Sciatic nerve (tissue), 2 donors: Measurements from ENCODE around the gene POLE4. TPM values are rescaled to one million over a fixed set of nuclear protein-coding genes. Genes with fewer than 3 reads are reported as not detected.

Experiments used
- ATAC-seq: fragments of 200-7000 bp; cut with Tn5 transposase; one replicate; pipeline ENCODE4 v1.9.1; 2020; ENCODE audit warnings: mild to moderate bottlenecking, moderate library complexity
- DNase-seq: peaks from one replicate; pipeline ENCODE4 v3.0.0-alpha.2; 2020; ENCODE audit warnings: low spot score
- intact Hi-C: fragments of 100-400 bp; cut with DNase I; formaldehyde crosslinking; loops from one replicate; pipeline ENCODE4 v1.14.2; 2022
- total RNA-seq: library from RNA; stranded (reverse); fragmentation: NEBNext Ultra II Directional; extraction: Animal tissue kit (Norgen Biotek cat#: 25700); gene quantifications from one replicate; pipeline ENCODE4 v1.2.1, GENCODE V29; 2021
- donor health status: DM: no; HTN: no; CAD: no.
- donor health status: DM: no; HTN: no; CAD: no.

Gene POLE4
- 42.0 TPM for total RNA-seq

GRCh38 chr2:74958274-74959105, at the start of gene POLE4:
TSS of gene POLE4 (plus strand) at chr2:74958643. CDS start at chr2:74958680, 37 bp downstream.
- DNase-seq (peak; percentile 97), ATAC-seq (peak; percentile 98)
- intact Hi-C loops: no loop called here

- no peak for ATAC-seq
- intact Hi-C loops: no loop called here
- DNase-seq: no peak
Observed at GRCh38 chr2:74908748-74909444, 49.5 kb upstream of the POLE4 start.

DNA sequence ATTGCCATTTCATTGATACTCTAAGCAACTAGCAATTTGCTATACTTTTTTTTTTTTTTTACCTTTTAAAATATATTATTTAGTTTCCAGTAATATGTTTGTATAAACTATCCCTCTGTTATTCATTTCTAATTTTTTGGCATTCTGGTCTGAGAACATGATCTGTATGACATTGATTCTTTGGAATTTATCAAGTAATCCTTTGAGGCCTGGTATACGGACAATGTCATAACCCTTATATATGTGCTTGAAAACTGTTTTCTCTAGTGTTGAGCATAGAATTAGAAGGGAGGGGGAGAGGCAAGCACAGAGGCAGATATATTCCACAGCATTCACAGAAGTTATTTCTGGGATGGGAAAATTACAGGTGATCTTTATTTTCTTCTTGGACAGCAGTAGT, 48.2 kb upstream of the POLE4 start:
- DNase-seq (no peak), ATAC-seq (no peak)
- intact Hi-C loops: no loop called here

GRCh38 chr2:74911061-74911460, 47.4 kb upstream of the POLE4 start:
- DNase-seq (no peak), ATAC-seq (no peak)
- intact Hi-C loops: no loop called here

DNA sequence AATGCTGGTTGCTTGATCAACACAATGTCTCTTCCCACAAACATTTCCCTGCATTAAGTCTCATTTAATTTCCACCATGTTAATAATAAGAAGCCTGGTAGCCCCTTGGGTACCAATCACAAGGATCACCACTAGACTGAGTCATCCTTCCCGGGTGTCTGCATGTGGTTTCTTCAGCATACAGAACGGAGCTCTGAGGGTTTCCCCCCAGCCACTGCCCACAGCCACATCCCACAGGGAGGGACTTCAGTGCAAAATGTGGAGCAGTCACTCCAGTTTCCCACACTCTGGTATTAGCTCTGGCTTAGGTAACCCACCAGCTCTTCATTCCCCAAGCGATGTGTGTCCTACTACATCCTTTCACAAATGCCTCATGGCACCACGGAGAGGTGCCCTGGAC, 42.7 kb upstream of the POLE4 start:
- no peak for DNase-seq
- intact Hi-C loops: no loop called here
- no peak for ATAC-seq

DNA sequence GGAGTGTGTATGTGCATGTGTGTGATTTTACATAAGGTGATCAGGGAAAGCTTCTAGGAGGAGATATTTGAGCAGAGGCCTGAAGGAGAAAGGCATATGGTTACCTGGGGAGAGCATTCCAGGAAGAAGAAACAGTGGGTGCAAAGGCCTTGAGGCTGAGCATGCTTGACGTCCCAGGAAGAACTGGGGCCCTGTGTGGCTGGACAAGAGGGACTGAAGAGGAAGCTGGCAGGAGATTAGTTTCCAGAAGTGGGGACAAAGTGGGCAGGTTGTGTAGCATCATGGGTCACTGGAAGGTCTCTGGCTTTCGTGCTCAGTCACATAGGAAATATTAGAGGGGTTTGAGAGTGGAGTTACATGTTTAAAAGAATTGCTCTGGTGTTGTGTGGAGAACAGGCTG, 42.0 kb upstream of the POLE4 start:
- intact Hi-C loops: no loop called here
- DNase-seq (no peak), ATAC-seq (no peak)

- DNase-seq (no peak), ATAC-seq (no peak)
- intact Hi-C loops: no loop called here
Observed at GRCh38 chr2:74917702-74918619, 40.5 kb upstream of the POLE4 start.

GRCh38 chr2:74919827-74920226, 38.6 kb upstream of the POLE4 start:
- intact Hi-C loops: loop anchor here (10.0 kb wide), 1 partner anchor 485 kb away; no protein-coding TSS in a partner anchor
- ATAC-seq (peak; percentile 30), DNase-seq (peak; percentile 80)

DNA sequence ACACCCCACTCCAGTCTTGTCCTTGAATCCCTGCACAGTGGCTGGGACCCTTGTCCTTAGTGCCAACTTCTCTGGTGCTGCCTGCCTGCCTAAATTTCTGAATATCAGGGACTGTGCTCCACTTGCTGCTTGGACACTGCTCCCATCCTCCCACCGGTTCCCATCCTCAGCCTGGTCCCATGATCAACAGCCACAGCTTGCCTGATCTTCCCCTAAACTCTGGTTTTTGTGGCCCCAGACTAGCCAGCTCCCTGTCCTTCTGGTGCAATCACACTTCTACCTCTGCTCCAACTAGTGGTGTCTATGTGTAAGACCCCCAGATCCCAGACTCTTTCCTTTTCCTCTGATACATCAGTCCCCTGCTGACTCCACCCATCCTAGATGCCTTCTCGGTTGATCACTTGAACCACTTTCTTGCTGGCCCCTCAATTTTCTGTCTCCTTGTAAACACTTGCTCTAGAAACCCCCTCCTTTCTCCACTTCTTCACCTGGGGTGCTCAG, 37.2 kb upstream of the POLE4 start:
- DNase-seq: no peak
- ATAC-seq: no peak
- intact Hi-C loops: loop anchor here (10.0 kb wide), 1 partner anchor 484 kb away; no protein-coding TSS in a partner anchor

DNA sequence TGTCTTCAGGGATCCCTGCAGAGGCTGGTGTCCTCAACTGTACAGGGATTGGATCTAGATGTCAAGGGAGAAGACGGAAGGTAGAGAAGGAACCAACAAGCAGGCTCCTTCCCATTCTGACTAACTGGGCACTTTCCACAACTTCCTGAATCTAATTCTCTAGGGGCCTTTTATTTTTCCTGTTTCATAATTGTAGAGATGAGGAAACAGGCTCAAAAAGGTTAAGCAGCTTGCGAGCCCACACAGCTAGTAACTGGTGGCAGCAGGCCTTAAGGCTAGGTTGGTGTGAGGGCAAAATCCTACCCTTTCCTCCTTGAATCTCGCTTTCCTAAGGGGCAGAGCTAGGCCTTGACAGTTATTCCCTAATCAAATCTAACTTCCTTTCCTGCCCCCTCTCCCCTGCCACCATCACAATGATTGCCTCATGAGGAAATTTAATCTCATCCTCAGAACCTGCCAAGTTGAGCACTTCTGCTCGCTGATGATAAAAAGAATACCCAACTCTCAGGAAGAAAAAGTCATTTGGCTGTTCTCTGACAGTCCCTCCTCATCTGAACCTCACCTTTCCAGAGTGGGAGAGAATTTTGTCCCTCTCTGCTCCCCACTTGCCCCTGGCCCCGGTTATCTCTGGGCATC, 35.7 kb upstream of the POLE4 start:
- ATAC-seq (no peak), DNase-seq (no peak)
- intact Hi-C loops: loop anchor here (10.0 kb wide), 1 partner anchor 482 kb away; no protein-coding TSS in a partner anchor

- intact Hi-C loops: loop anchor here (10.0 kb wide), 1 partner anchor 480 kb away; no protein-coding TSS in a partner anchor
- DNase-seq: no peak
- ATAC-seq: no peak
Observed at GRCh38 chr2:74924463-74925265, 33.8 kb upstream of the POLE4 start.

DNA sequence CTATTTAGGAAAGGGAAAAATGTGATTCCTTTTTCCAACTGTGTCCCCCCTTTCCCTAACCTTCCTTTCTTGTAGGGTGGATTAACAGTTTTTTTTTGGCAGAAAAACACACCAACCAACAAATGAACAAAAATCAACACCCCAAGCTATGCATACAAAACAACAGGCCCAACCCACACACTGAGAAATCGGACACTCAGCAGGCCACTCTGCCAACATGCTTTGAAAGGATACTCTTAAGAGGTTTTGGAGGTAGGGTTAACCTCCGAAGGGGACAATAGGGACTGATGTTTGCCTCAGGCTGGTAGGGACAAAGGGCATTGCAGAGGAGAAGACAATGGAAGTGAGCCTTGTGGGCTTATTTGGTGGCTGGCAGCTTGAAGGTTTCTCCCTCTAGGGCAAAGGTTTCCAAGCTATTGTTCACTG, 33.1 kb upstream of the POLE4 start:
- no peak for ATAC-seq
- no peak for DNase-seq
- intact Hi-C loops: loop anchor here (10.0 kb wide), 1 partner anchor 479 kb away; no protein-coding TSS in a partner anchor

DNA sequence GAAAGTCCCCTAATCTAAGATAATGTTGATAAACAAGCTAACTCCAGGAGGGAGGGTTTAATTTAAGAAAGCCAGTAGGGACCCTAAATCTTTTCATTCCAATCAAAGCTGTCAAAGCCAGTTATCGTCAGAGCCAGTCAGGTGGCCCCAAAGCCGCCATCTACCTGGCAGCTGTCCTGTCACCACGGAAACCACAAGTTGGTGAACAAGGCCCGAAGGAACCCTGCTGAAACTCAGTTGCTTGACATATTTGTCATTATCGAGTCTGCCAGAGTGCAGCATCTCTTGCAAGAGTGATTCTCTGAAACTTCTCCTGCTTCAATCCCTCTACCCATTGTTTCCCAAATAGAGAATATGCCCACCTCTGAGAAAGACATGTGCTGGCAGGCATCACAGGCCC, 30.8 kb upstream of the POLE4 start:
- no peak for ATAC-seq
- intact Hi-C loops: loop anchor here (10.0 kb wide), 1 partner anchor 477 kb away; no protein-coding TSS in a partner anchor

DNA sequence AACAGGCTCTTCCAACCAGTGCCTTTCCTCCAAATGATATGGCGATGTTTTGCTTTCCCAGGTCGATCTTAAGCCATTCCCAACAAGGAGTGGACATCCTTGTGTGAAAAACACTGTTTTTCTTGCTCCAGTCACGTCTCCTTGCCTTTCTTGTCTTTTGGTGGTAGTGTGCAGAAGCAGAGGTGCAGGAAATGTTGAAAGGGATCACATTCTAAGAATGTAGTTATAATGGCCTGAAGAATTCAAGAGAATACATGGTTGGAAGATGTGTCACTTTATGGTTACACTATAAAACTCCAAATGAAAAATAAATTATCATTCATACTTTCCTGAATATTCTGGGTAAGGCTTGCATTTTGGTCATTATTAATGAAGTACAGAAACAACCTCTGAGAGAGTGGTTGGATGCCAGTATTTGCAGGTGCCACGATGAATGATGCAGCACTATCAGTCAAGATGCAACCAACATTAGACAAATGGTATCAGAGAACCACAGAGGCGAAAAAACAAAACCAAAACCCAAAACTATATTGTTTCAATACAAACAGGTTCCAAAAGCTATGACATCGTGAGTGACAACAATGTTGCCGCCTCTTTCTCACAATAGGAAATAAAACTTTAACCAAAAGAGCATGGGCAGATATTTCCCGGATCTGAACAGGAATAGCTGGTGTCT, 27.5 kb upstream of the POLE4 start:
- ATAC-seq: no peak
- DNase-seq: no peak
- intact Hi-C loops: no loop called here

More for the DNA sequence above, 30.8 kb upstream of the POLE4 start:
- no peak for DNase-seq

- no peak for DNase-seq
- ATAC-seq: no peak
- intact Hi-C loops: no loop called here
Observed at GRCh38 chr2:74931940-74932339, 26.5 kb upstream of the POLE4 start.

- DNase-seq (no peak), ATAC-seq (no peak)
- intact Hi-C loops: no loop called here
Observed at GRCh38 chr2:74935975-74936391, 22.5 kb upstream of the POLE4 start.
